H9 (cell line): ENCODE data around the gene SBF1. TPM values are rescaled to one million over a fixed set of nuclear protein-coding genes. Genes with fewer than 3 reads are reported as not detected.

Experiments
- DNase-seq: peaks from one replicate; pipeline ENCODE4 v3.0.0-alpha.2; 2017
- H2AFZ ChIP-seq: one replicate; pipeline ENCODE4 v1.6.1; 2013; ENCODE audit warnings: mild to moderate bottlenecking, low read length, control low read depth, moderate library complexity
- H2AK5ac ChIP-seq: 2 replicates; pipeline ENCODE4 v1.6.1; 2013; ENCODE audit warnings: low read length, control low read depth, mixed read lengths; ENCODE audit not compliant: insufficient read length
- H2BK120ac ChIP-seq: one replicate; pipeline ENCODE4 v1.6.1; 2013; ENCODE audit warnings: low read depth, mild to moderate bottlenecking, low read length, control low read depth, inconsistent platforms; ENCODE audit not compliant: poor library complexity, severe bottlenecking
- H2BK12ac ChIP-seq: 2 replicates; pipeline ENCODE4 v1.6.1; 2013; ENCODE audit warnings: low read length, control low read depth, mixed read lengths, low read depth; ENCODE audit not compliant: insufficient read length
- H2BK15ac ChIP-seq: 2 replicates; pipeline ENCODE4 v1.6.1; 2013; ENCODE audit warnings: low read depth, low read length, control low read depth
- H2BK20ac ChIP-seq: one replicate; pipeline ENCODE4 v1.6.1; 2013; ENCODE audit warnings: low read depth, mild to moderate bottlenecking, low read length, control low read depth, inconsistent platforms; ENCODE audit not compliant: poor library complexity, severe bottlenecking
- H2BK5ac ChIP-seq: 2 replicates; pipeline ENCODE4 v1.6.1; 2013; ENCODE audit warnings: low read length, control low read depth, mixed read lengths; ENCODE audit not compliant: insufficient read length
- H3K14ac ChIP-seq: 2 replicates; pipeline ENCODE4 v1.6.1; 2013; ENCODE audit warnings: low read length, control low read depth; ENCODE audit not compliant: insufficient read depth
- H3K18ac ChIP-seq: 2 replicates; pipeline ENCODE4 v1.6.1; 2013; ENCODE audit warnings: low read depth, mild to moderate bottlenecking, mixed read lengths, low read length, control low read depth; ENCODE audit not compliant: insufficient read length
- H3K23ac ChIP-seq: 2 replicates; pipeline ENCODE4 v1.6.1; 2013; ENCODE audit warnings: low read length, control low read depth, mixed read lengths, low read depth; ENCODE audit not compliant: insufficient read length
- H3K23me2 ChIP-seq: 2 replicates; pipeline ENCODE4 v1.6.1; 2013; ENCODE audit warnings: low read depth, mild to moderate bottlenecking, mixed read lengths, low read length, control low read depth; ENCODE audit not compliant: insufficient read length, poor library complexity, severe bottlenecking
- H3K27ac ChIP-seq: 2 replicates; pipeline ENCODE4 v1.5.1; 2013; ENCODE audit warnings: low read length, control low read depth, mixed read lengths, low read depth; ENCODE audit not compliant: insufficient read length
- H3K27me3 ChIP-seq: 2 replicates; pipeline ENCODE4 v1.6.1; 2013; ENCODE audit warnings: low read length, control low read depth, inconsistent platforms; ENCODE audit not compliant: insufficient read depth
- H3K4ac ChIP-seq: 2 replicates; pipeline ENCODE4 v1.6.1; 2013; ENCODE audit warnings: low read depth, mild to moderate bottlenecking, control low read depth, inconsistent platforms, low read length, moderate library complexity
- H3K4me1 ChIP-seq: 2 replicates; pipeline ENCODE4 v1.6.1; 2013; ENCODE audit warnings: low read length, control low read depth, inconsistent platforms; ENCODE audit not compliant: insufficient read depth
- H3K4me2 ChIP-seq: 2 replicates; pipeline ENCODE4 v1.6.1; 2013; ENCODE audit warnings: low read length, control low read depth, mixed read lengths; ENCODE audit not compliant: insufficient read length, insufficient read depth
- H3K56ac ChIP-seq: 2 replicates; pipeline ENCODE4 v1.6.1; 2013; ENCODE audit warnings: low read depth, mild to moderate bottlenecking, mixed read lengths, low read length, control low read depth; ENCODE audit not compliant: insufficient read length
- H3K79me1 ChIP-seq: 2 replicates; pipeline ENCODE4 v1.6.1; 2013; ENCODE audit warnings: low read depth, mild to moderate bottlenecking, moderate library complexity, low read length, control low read depth, inconsistent platforms; ENCODE audit not compliant: insufficient read depth, poor library complexity, severe bottlenecking
- H3K79me2 ChIP-seq: 2 replicates; pipeline ENCODE4 v1.6.1; 2013; ENCODE audit warnings: low read length, control low read depth, inconsistent platforms; ENCODE audit not compliant: insufficient read depth
- H3K9ac ChIP-seq: 2 replicates; pipeline ENCODE4 v1.6.1; 2013; ENCODE audit warnings: low read length, control low read depth, mixed read lengths; ENCODE audit not compliant: insufficient read length; ENCODE audit errors: extremely low read depth
- H3K9me3 ChIP-seq: one replicate; pipeline ENCODE4 v1.6.1; 2013; ENCODE audit warnings: low read depth, low read length, inconsistent platforms; ENCODE audit not compliant: control insufficient read depth
- H3T11ph ChIP-seq: one replicate; pipeline ENCODE4 v1.6.1; 2013; ENCODE audit warnings: mild to moderate bottlenecking, low read length, control low read depth, inconsistent platforms
- H4K20me1 ChIP-seq: one replicate; pipeline ENCODE4 v1.6.1; 2013; ENCODE audit not compliant: control insufficient read depth, insufficient read length, insufficient read depth
- H4K5ac ChIP-seq: 2 replicates; pipeline ENCODE4 v1.6.1; 2013; ENCODE audit warnings: low read depth, mild to moderate bottlenecking, mixed read lengths, low read length, control low read depth; ENCODE audit not compliant: insufficient read length
- H4K8ac ChIP-seq: replicated peaks from 2 replicates; pipeline ENCODE4 v1.6.1; 2013; ENCODE audit warnings: low read length, control low read depth, mixed read lengths, low read depth; ENCODE audit not compliant: insufficient read length
- H4K91ac ChIP-seq: 2 replicates; pipeline ENCODE4 v1.6.1; 2013; ENCODE audit warnings: low read depth, mild to moderate bottlenecking, moderate library complexity, mixed read lengths, low read length, control low read depth; ENCODE audit not compliant: insufficient read length
- H3K27ac Mint-ChIP-seq, 3 experiments: 2 replicates in 2 of 3; 3 replicates in 1 of 3; pipeline ENCODE4 v1.8.0; 2020 to 2021; ENCODE audit warnings: mixed read lengths in 3 of 3, mild to moderate bottlenecking in 1 of 3, moderate library complexity in 1 of 3
- H3K27me3 Mint-ChIP-seq: 2 replicates; pipeline ENCODE4 v1.8.0; 2021; ENCODE audit warnings: low read depth, mild to moderate bottlenecking, moderate library complexity, mixed read lengths
- H3K36me3 Mint-ChIP-seq, 3 experiments: 2 replicates in 2 of 3; 3 replicates in 1 of 3; pipeline ENCODE4 v1.8.0; 2020 to 2021; ENCODE audit warnings: low read depth in 3 of 3, mixed read lengths in 3 of 3; ENCODE audit not compliant: insufficient read depth in 1 of 3
- H3K4me1 Mint-ChIP-seq, 2 experiments: 2 replicates each; pipeline ENCODE4 v1.8.0; 2020; ENCODE audit warnings: mixed read lengths in 2 of 2
- H3K4me3 Mint-ChIP-seq, 2 experiments: 2 replicates in 1 of 2; 3 replicates in 1 of 2; pipeline ENCODE4 v1.8.0; 2020 to 2021; ENCODE audit warnings: mild to moderate bottlenecking in 2 of 2, mixed read lengths in 2 of 2, moderate library complexity in 1 of 2
- H3K9me3 Mint-ChIP-seq, 2 experiments: 2 replicates in 1 of 2; 3 replicates in 1 of 2; pipeline ENCODE4 v1.8.0; 2020; ENCODE audit warnings: mild to moderate bottlenecking in 2 of 2, mixed read lengths in 2 of 2, moderate library complexity in 1 of 2
- CTCF ChIP-seq: fragments of 200-600 bp; sonication (generic); conservative IDR thresholded peaks from 3 replicates; pipeline ENCODE4 v1.8.0; 2021; ENCODE audit warnings: antibody characterized with exemption, mild to moderate bottlenecking
- whole genome bisulfite sequencing: extraction: QIAGEN DNeasy Blood & Tissue Kit; methylation state at CpG from one replicate; pipeline ENCODE4 v1.1.7; 2013; ENCODE audit warnings: missing lambda C conversion rate, low lambda C conversion rate, mixed read lengths; ENCODE audit not compliant: insufficient read length; ENCODE audit errors: extremely low coverage; 5-methylcytosine and 5-hydroxymethylcytosine counted together
- total RNA-seq: library from RNA; stranded (reverse); gene quantifications from 2 replicates; pipeline ENCODE4 v1.2.1, GENCODE V29; 2021

SBF1 gene
- total RNA-seq, 1 experiment from 2014 or later = 69.8 TPM

- Histone ChIP-seq H3T11ph (no peak overlapping the region), H3K9me3 (no peaks in the 10 kb centered on the region), H4K5ac (no peak overlapping the region), H3K79me2 (no peaks in the 10 kb centered on the region), H3K4ac (no peak overlapping the region), H2AK5ac (no peak overlapping the region), H3K23ac (no peak overlapping the region), H3K4me1 (no peaks in the 10 kb centered on the region), H4K20me1 (no peaks in the 10 kb centered on the region), H2BK15ac (no peak overlapping the region), H2BK5ac (no peak overlapping the region), H3K14ac (no peak overlapping the region), H3K27me3 (no peaks in the 10 kb centered on the region), H4K8ac (no peak overlapping the region), H3K56ac (no peak overlapping the region), H3K4me2 (no peak overlapping the region), H3K9ac (no peak overlapping the region), H3K27ac (no peak overlapping the region), H2BK120ac (no peak overlapping the region), H3K18ac (no peak overlapping the region), H3K23me2 (no peaks in the 10 kb centered on the region), H3K79me1 (no peaks in the 10 kb centered on the region), H4K91ac (no peak overlapping the region), H2BK20ac (no peak overlapping the region), H2AFZ (no peak overlapping the region), H2BK12ac (no peak overlapping the region)
- no peak for DNase-seq
- H3K4me1 Mint-ChIP-seq = peaks cover 3 to 6% of the 10 kb centered on the region in 2 experiments; a peak in 2 of 4 replicates
- H3K36me3 Mint-ChIP-seq = peaks cover 0 to 2% (median 0%) of the 10 kb centered on the region in 3 experiments; a peak in 1 of 7 replicates
- TF ChIP-seq CTCF = no peak
- H3K9me3 Mint-ChIP-seq = no peaks in the 10 kb centered on the region
- H3K4me3 Mint-ChIP-seq = no peak overlapping the region
- no CpG with 5 or more reads among the region's 23 CpGs for WGBS
- peaks cover 6% of the 10 kb centered on the region for H3K27me3 Mint-ChIP-seq
- H3K27ac Mint-ChIP-seq = no peak overlapping the region
Observed at GRCh38 chr22:50487290-50488005, 12.6 kb upstream of the SBF1 start.
